Rectal smooth muscle tissue (tissue), 1 donor: ENCODE data around the gene MLN.

Source experiments
- H3K27ac ChIP-seq: one replicate; pipeline ENCODE4 v1.7.0; 2013; ENCODE audit warnings: low read depth, low read length, inconsistent platforms
- H3K27me3 ChIP-seq: one replicate; pipeline ENCODE4 v1.7.0; 2013; ENCODE audit warnings: low read length; ENCODE audit not compliant: control insufficient read depth, insufficient read depth
- H3K36me3 ChIP-seq: one replicate; pipeline ENCODE4 v1.7.0; 2013; ENCODE audit warnings: low read length; ENCODE audit not compliant: control insufficient read depth, insufficient read depth
- H3K4me1 ChIP-seq: one replicate; pipeline ENCODE4 v1.7.0; 2013; ENCODE audit warnings: low read length; ENCODE audit not compliant: control insufficient read depth, insufficient read depth
- H3K4me3 ChIP-seq: one replicate; pipeline ENCODE4 v1.7.0; 2013; ENCODE audit warnings: low read length
- H3K9ac ChIP-seq: one replicate; pipeline ENCODE4 v1.7.0; 2013; ENCODE audit warnings: low read length

Gene MLN

GRCh38 chr6:33756211-33756954 is 47.4 kb downstream of the MLN start:
- Histone ChIP-seq H3K4me3 (no peak overlapping the region), H3K9ac (no peak overlapping the region), H3K4me1 (no peaks in the 10 kb centered on the region), H3K27me3 (peaks cover 4% of the 10 kb centered on the region), H3K36me3 (no peaks in the 10 kb centered on the region), H3K27ac (no peak overlapping the region)

GRCh38 chr6:33755070-33755869 is 48.5 kb downstream of the MLN start:
- no peaks in the 10 kb centered on the region for H3K36me3 ChIP-seq
- no peak overlapping the region for H3K4me3 ChIP-seq
- peaks cover 4% of the 10 kb centered on the region for H3K27me3 ChIP-seq
- no peaks in the 10 kb centered on the region for H3K4me1 ChIP-seq
- no peak overlapping the region for H3K9ac ChIP-seq
- H3K27ac ChIP-seq = no peak overlapping the region

DNA sequence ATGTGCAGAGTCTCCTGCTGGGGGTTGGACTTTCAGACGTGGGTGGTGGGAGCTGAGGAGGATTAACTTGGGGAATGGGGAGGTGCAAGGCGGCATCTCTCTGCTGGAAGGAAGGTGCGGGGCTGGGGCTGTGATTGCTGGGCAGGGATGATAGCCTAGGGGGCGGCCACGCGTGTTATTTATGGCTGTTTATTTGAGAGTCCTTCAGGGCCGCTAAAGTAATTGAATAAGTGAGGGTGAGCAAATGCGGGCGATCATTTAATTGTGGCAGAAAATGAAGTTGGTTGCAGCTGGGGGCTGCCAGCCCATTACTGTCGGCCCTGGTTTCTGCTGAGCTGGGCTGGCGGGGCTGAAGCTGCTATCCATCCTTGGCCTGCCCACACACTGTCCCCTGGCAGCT is 49.6 kb downstream of the MLN start:
- H3K4me1 ChIP-seq = no peaks in the 10 kb centered on the region
- H3K27ac ChIP-seq = no peak overlapping the region
- H3K27me3 ChIP-seq = peaks cover 4% of the 10 kb centered on the region
- no peak overlapping the region for H3K4me3 ChIP-seq
- no peaks in the 10 kb centered on the region for H3K36me3 ChIP-seq
- H3K9ac ChIP-seq = no peak overlapping the region

GRCh38 chr6:33752646-33753015 is 51.2 kb downstream of the MLN start:
- Histone ChIP-seq H3K9ac (no peak overlapping the region), H3K27me3 (peaks cover 4% of the 10 kb centered on the region), H3K4me1 (no peaks in the 10 kb centered on the region), H3K4me3 (no peak overlapping the region), H3K27ac (no peak overlapping the region), H3K36me3 (no peaks in the 10 kb centered on the region)

GRCh38 chr6:33751771-33752645 is 51.8 kb downstream of the MLN start:
- peaks cover 2% of the 10 kb centered on the region for H3K27me3 ChIP-seq
- H3K9ac ChIP-seq = no peak overlapping the region
- no peaks in the 10 kb centered on the region for H3K4me1 ChIP-seq
- no peak overlapping the region for H3K27ac ChIP-seq
- no peak overlapping the region for H3K4me3 ChIP-seq
- H3K36me3 ChIP-seq = no peaks in the 10 kb centered on the region

- no peaks in the 10 kb centered on the region for H3K27me3 ChIP-seq
- no peak overlapping the region for H3K4me3 ChIP-seq
- H3K4me1 ChIP-seq = peaks cover 5% of the 10 kb centered on the region
- H3K36me3 ChIP-seq = no peaks in the 10 kb centered on the region
- no peak overlapping the region for H3K9ac ChIP-seq
- no peak overlapping the region for H3K27ac ChIP-seq
These were observed 53.4 kb downstream of the MLN start for GRCh38 chr6:33750244-33750991.

- H3K4me1 ChIP-seq = peaks cover 8% of the 10 kb centered on the region
- H3K27ac ChIP-seq = no peak overlapping the region
- H3K9ac ChIP-seq = no peak overlapping the region
- H3K4me3 ChIP-seq = no peak overlapping the region
- no peaks in the 10 kb centered on the region for H3K36me3 ChIP-seq
- H3K27me3 ChIP-seq = no peaks in the 10 kb centered on the region
These were observed 54.4 kb downstream of the MLN start for GRCh38 chr6:33749401-33749800.

GRCh38 chr6:33748841-33749240 is 55.0 kb downstream of the MLN start:
- no peaks in the 10 kb centered on the region for H3K27me3 ChIP-seq
- peaks cover 12% of the 10 kb centered on the region for H3K4me1 ChIP-seq
- no peak overlapping the region for H3K27ac ChIP-seq
- no peaks in the 10 kb centered on the region for H3K36me3 ChIP-seq
- H3K9ac ChIP-seq = no peak overlapping the region
- no peak overlapping the region for H3K4me3 ChIP-seq

- H3K4me3 ChIP-seq = no peak overlapping the region
- H3K27ac ChIP-seq = no peak overlapping the region
- H3K9ac ChIP-seq = no peak overlapping the region
- H3K4me1 ChIP-seq = peaks cover 12% of the 10 kb centered on the region
- H3K27me3 ChIP-seq = no peaks in the 10 kb centered on the region
- no peaks in the 10 kb centered on the region for H3K36me3 ChIP-seq
These were observed 56.0 kb downstream of the MLN start for GRCh38 chr6:33747823-33748222.

DNA sequence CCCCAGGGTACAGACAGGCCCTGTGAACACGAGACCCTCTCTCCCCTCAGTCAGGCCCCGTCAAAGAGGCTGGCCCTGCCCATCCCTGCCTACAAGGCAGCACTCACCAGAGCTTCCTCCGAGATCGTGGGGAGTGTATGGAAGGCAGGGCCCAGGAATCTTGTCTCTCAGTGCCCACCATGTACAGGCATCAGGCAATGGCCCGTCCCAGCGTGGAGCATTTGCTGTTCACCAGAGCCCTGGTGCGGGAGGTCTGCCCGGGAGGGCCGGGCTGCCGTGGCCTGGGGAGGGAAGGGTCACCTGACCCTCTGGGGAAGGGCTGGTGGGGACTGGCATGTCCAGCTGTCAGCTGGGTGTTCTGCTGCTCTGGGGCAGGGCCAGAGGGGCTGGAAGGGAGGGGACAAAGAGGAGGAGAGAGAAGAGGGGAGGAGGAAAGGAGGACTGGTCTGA is 57.1 kb downstream of the MLN start, which contains the start of gene IP6K3:
Gene IP6K3, minus strand, starts transcription at position 255 of the 450 bp plus-strand sequence. CDS start 11,429 bp downstream, outside the sequence.
- Histone ChIP-seq H3K36me3 (no peaks in the 10 kb centered on the region), H3K4me1 (peaks cover 12% of the 10 kb centered on the region), H3K4me3 (peak within 1 kb of the TSS; percentile 52), H3K27me3 (no peaks in the 10 kb centered on the region), H3K9ac (no peak within 1 kb of the TSS), H3K27ac (peak within 1 kb of the TSS; percentile 90)

DNA sequence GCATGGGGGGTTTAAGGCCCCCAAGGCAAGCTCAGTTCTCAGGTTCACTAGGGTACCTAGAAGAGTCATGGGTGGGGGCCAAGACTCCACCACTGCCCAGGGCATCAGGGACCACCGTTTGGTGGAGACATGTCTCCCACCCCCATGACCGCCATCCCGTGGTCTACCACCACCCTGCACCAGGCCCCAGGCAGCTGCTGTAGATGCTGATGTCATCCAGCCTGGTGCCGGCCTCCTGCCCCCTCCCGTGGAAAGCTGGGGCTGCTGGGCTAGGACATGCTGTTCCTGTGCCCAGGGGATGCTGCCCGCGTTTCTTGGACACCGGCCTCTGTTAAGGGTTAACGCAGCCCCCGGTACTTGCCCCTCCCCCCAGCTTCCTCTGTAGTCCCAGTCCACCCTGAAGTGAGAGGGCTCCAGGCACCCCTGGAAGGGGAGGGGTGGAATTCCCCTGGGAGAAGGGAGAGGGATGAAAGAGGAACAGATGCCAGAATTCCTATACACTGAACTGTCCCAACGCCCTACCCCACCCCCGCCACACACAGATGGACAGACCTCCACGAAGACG is 57.7 kb downstream of the MLN start:
- peak overlapping the region; percentile 52 for H3K4me3 ChIP-seq
- no peaks in the 10 kb centered on the region for H3K36me3 ChIP-seq
- peak overlapping the region; percentile 90 for H3K27ac ChIP-seq
- no peaks in the 10 kb centered on the region for H3K27me3 ChIP-seq
- no peak overlapping the region for H3K9ac ChIP-seq
- peaks cover 12% of the 10 kb centered on the region for H3K4me1 ChIP-seq
